GM18511 (cell line): ENCODE data around the gene LTB4R2.

Experiments used
- ATAC-seq: cut with Tn5 transposase; IDR thresholded peaks from one replicate; pipeline ENCODE4 v1.9.1; 2021; ENCODE audit warnings: mild to moderate bottlenecking, moderate library complexity; ENCODE audit not compliant: unreplicated experiment

LTB4R2 gene

DNA sequence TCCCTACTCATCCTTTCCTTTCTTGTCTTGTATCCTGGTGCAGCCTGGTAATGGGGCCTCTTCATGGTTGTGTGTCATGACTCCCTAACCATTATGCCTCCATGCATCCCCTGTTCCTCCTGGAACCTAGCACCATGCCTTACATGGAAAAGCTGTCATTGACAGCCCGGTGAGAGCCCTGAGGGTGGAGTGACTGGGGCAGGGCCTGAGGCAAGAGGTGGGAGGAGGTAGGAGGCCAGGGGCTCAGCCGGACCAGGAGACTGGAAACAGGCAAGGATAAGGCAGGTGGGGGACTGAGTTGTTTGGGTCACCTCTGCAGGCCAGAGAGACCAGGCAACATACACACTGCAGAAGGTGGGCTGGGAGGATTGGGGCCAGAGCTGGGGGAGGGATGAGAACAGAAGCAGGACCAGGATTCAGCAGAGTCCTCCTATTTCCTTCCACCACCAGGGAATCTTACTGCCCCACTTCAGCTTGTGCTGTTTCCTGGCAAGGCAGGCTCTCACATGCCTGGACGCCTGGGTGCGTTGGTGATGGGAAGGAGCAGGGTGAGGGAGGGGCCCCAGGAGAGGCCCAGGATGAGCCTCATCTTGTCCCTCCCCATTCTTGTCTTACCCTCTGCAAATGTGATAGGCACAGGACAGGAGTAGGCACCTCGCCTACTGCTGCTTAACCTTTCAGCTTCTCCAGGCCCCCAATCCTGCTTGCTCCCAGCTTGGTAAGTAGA, at the start of gene LTB4R2:
TSS of gene LTB4R2 (plus strand) at position 603 of the 727 bp plus-strand sequence. CDS start 525 bp downstream, outside the sequence.
- ATAC-seq: no peak

GRCh38 chr14:24260780-24261157, 49.2 kb upstream of the LTB4R2 start:
- no peak for ATAC-seq

DNA sequence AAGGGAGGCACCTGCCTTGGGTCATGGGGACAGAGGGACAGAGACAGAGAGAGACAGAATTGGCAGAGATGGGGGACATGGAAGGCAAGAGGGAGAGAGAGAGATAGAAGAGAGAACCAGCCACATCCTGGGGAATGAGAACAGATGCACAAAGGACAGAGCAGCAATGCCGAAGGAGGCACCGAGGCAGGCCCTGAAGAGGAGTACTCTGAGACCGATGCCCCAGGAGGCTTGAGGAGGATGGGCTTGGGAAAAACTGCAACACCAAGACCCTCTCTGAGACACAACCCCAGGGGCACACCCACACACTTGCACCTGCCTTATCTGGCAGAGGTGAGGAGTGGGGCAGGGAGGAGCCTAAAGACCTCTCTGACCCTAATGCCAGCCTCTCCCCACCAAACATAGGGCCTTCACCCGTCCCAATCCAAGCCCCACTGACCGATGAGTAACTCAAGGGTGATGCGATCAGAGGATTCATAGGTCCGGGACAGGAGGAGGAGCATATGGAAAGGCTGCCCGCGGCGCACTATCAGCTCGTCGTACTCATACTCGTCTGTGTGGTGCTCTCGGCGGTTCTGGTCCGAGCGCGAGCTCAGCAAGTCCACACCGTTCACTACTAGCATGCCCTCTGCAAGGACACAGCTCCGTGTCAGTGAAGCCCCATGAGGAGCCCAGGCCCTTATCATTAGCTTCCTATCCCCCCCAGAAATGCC, 48.5 kb upstream of the LTB4R2 start:
- no peak for ATAC-seq

DNA sequence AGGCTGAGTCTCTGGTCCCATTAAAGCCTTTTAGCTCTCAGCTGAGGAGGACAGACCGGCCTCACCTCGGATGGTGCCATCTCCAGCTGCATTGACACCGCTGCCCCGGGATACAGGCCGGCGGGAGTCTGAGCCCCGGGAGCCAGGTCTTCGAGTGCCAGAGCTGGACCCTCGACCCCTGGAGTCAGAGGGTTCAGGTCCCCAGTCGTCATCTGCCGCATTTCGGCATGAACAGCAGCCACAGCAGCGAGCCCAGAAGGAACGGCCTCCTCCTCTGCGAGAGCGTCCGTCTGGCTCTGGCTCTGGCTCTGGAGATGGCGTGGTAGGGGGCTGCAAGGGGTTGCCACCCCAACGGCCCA, 48.0 kb upstream of the LTB4R2 start:
- ATAC-seq: no peak

DNA sequence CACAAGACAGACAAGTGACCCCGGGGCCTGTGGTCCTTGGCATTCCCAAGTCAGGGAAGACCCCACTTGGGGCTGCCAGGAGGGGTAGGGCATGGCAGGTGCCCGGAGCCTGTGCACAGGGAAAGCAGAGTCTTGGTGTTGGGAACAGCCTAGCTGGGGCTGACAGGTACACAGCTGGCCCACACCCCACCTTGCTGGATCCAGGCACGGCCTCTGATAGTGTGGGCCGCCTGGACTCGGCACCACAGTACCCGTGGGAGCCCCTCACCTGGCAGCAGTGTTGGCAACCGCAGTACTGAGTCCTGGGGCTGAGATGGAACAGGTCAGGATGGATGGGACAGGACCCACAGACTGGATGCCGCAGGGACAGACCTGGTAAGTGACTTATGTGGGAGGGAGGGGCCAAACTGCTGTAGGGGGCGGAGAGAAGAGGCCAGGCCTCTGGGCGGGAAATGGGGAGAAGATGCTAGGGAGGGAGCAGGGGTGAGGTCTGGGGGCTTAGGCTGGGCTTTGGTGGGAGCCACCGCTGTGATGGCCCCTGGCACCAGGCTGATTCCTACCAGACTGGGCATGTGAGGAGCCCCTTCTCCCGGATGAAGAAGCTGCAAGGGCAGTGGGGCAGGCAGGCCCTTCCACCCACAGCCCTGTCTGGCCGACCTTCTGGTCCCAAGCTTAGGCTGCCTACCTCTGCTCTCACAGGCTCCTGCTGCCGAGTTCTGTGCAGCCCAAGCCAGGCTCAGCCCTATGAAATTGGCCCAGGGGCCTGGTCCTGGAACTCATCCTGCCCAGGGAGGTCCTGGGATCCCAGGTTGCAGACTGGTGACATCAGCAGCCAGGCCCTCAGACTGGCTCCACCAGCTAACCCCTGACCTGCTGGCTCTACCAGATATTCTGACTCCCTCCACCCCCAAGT, 46.9 kb upstream of the LTB4R2 start, which contains the start of gene TGM1:
TSS of gene TGM1 (minus strand) at position 357 of the 913 bp plus-strand sequence. CDS start 825 bp downstream, outside the sequence.
- ATAC-seq: no peak

GRCh38 chr14:24263848-24264247, 46.1 kb upstream of the LTB4R2 start:
- ATAC-seq: no peak

- no peak for ATAC-seq
Measured at GRCh38 chr14:24264298-24264697, 45.6 kb upstream of the LTB4R2 start.

DNA sequence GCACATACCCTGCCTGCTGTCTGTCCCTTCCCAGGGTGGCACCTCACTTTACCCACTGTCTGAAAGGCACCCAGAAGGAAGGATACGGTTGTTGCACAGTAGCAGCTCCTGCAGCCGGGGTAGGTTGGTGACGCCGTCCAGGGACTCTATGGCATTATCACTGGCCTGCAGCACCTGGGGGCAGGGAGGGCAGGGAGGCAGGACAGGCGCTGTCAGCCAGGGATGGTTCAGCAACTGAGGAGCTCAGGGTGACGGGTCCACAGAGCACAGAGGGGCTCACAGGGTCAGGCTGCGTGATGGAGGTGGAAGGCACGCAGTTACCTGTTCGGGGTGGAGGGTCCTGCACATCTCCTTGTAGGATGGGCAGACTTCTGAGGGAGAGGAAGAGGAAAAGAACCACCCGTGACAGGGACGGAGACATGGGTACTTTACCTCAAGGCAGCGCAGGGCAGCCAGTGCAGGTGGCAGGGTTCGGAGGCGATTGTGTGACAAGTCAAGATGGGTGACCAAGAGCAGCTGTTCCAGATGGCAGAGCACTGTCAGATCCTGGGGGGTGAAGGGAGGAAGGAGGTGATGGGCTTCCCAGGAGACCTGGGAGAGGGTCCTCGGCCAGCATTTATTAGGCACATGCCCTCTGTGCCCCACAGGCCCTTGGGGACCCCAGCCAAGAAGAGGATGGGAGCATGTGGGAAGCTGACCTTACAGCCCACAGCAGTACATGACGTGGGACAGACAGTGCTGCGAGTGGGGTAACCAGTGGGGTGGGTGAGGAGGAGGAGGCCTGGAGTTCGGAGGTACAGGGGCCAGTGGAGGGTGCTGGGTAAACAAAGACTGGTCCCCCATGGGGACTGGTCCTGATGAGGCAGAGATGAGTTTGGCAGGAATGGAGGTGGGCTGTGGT, 43.3 kb upstream of the LTB4R2 start:
- ATAC-seq: no peak

DNA sequence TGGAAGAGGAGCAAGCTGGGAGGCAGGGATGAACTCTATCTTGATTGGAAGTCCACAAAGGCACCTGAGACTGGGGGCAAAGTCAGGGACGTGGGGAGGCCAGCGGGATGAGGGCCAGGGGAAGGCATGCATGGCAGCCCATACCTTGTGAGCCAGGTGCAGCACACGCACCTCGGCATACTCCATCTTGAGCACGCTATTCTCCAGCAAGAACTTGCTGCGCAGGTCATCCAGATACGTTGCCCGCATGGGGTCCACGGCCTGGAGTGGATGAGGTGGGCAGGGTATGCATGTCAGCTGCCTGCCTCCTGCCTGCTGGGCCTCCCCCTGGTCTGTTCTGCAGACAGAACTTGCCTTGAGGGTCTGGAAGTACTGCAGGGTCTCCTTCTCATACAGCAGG, 42.4 kb upstream of the LTB4R2 start:
- no peak for ATAC-seq

DNA sequence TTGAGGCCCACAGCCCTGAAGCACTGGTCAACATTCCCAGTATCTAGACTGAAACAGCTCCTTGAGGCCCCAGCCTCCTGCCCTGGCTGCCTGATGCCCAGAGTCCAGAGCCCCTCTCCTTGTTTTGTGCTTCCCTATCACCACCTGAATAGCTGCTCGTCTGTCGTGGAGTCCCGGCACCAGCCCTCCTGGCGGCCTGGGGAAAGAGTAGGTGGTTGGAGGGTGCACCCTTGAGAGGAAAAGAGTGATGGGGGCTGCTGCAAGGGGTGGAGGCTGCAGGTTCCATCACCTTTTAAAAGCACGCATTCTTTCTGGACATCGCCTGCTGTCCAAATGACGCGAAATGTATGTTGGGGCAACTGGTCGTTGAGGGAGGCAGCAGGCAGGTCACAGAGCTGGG, 41.7 kb upstream of the LTB4R2 start:
- ATAC-seq: no peak

- ATAC-seq: no peak
Measured at GRCh38 chr14:24269368-24269767, 40.6 kb upstream of the LTB4R2 start.

GRCh38 chr14:24269910-24270536, 39.9 kb upstream of the LTB4R2 start:
- no peak for ATAC-seq

DNA sequence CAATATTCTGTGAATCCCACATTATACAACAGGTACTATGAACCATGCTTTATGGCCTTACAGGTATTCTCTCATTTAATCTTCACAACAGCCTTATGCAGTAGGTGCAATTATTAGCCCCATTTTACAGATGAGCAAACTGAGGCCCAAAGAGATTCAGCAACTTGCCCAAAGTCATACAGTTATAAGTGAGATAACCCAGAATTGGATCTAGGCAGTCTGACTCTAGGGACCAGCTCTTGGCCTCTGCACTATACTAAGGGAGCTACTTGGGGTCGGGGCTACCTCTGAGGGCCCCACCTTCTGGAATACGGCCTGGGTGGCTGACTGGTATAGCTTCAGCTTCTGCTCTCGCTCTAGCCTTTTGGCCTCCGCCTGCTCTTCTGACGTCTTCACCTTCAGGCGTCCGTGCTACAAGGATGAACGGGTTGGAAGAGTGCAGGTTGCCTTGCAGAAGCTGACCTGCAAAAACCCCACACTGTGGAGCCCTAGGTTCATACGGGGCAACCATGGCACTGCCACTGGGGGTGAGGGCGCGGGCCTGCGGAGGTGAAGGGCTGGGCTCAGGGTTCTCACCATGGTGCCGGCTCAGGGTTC, 39.3 kb upstream of the LTB4R2 start:
- ATAC-seq: peak; percentile 3

DNA sequence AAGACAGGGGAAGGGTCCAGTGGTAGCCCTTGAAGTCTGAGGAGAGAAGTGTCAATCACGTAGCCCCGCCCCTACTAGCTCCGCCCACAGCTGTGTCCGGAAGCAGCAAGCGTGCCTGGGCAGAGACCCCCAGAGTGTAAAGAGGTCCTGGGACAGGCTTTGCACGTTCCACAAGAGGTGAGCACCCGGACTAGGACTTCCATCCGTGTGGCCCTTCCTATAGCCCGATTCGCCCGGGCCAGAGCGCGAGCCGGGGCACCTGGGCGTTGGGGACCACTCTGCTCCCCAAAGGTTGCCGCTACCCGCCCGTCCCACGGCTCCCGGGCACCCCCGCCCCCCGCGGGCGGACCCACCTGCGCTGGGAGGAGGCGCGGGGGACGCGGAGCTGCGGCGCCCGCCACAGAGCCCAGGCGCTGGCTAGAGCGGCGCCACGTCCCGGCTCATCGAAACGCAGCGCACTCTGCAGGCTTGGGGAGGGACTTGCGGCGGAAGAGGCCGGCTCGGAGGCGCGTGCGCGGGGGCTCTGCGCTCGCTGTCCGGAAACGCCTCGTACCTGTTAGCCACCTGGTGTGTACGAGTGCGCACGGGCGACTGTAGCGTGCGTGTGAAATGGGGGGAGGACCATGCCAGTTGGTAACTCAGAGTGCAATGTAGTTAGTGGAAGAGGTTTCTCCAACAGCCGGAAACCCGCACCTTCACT, 38.7 kb upstream of the LTB4R2 start, which contains the start of gene RABGGTA:
TSS of gene RABGGTA (minus strand) at position 464 of the 700 bp plus-strand sequence. CDS start 482 bp downstream, outside the sequence.
- peak; percentile 86 for ATAC-seq

- no peak for ATAC-seq
Measured at GRCh38 chr14:24271834-24272263, 38.1 kb upstream of the LTB4R2 start.

DNA sequence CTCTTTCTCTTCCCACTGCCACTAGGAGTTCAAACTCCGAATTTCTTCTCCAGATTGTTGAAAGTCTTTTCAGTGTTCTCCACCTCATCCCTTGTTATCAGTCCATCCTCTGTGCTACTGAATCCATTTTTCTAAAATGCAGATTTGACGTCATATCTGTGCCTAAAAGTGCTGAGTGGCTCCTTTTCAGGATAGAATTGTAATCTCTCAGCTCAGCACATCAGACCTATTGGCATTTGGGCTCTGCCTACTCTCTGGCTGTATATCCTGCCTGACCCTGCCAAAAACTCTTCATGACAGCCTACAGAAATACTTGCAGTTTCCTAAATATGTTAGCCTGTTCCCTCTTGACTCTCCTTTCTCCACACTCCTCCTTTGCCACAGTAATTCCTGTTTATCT, 37.5 kb upstream of the LTB4R2 start:
- ATAC-seq: no peak

GRCh38 chr14:24273422-24273998, 36.4 kb upstream of the LTB4R2 start:
- no peak for ATAC-seq

DNA sequence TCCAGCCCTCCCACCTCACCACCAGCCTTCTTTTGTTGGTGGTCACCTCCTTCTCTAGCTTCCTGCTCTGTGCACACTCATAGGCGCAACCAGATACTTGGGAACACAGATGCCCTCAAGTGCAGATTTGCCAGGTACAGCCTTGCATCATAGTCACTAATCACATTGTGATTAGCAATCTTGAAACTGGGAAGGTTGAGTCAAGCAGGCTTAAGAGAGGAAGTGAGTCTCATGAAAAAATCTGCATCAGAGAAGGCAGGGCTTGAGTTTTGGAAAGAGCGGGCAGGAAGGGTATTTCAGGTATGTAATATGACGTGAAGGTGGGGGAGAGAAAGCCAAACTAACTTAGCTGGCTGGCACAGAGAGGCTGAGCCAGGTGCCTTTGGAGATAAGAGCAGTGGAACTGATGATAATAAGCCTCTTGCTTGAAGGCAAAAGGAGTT, 35.8 kb upstream of the LTB4R2 start:
- peak; percentile 52 for ATAC-seq
